LNCAP (cell line): Measurements from ENCODE around the gene ULBP2.
A peak's percentile ranks its signal among the peaks of the same experiment; 100 is the strongest.

Experiments used
- CTCF ChIP-seq: fragments of 450-650 bp; IDR thresholded peaks from 2 replicates; pipeline ENCODE4 v1.5.1; 2017; ENCODE audit warnings: mild to moderate bottlenecking

Gene ULBP2

GRCh38 chr6:149923327-149923986 is 18.4 kb upstream of the ULBP2 start:
- TF ChIP-seq CTCF, result no peak

- TF ChIP-seq CTCF, result no peak
Observed at GRCh38 chr6:149924206-149924932, 17.4 kb upstream of the ULBP2 start.

DNA sequence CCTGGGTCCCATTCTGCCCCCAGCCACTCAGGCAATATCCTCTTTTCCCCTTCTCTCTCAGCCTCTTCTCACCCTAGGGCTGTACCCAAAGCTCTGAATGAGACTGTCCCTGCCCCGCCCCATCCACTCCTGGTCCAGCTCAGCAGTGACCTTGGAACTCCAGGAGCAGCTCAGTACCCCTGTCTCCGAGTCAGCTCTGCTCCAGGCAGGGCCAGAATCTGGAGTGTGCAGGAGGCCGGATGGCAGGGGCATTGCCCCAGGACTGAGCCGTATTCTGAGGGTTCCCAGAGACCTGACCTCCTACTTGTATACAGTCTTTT is 16.9 kb upstream of the ULBP2 start:
- TF ChIP-seq CTCF, result no peak

DNA sequence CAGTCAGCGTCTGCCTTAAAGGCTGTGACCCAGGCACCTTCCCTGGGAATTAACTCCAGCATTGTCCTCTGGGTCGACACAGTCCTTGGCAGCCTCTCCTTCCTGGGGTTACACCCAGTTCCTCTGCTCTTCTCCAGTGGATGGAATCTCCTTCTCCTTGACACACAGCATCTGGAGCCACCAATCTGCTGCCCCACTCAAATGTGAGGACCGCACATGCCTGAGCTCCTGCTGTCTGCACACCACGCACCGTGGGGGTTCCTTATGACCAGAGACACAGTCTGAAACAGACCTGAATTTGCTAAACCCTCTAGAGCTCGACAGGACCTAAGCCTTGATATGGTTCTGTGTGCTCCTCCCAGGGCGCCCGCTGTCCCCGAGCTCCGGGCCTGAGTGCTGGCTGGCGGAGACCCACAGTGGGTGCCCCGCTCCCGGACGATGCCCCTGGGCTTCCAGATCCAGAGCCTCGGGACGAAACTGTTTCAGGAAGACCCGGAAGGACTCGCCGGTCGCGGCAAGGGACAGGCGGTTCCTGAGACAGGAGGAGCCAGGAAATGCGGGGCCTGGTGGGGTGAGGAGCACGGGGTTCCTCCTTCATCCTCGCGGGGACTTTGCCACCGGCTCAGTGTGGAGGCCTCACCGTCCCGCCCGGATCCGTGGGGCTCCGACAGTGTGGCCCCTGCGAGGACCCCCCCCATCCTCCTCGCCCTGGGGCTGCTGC is 16.4 kb upstream of the ULBP2 start:
- TF ChIP-seq CTCF, result no peak

GRCh38 chr6:149925974-149926777 is 15.6 kb upstream of the ULBP2 start:
- peak; percentile 92 for TF ChIP-seq CTCF

- peak; percentile 31; the same call in 1 of the 2 replicates for TF ChIP-seq CTCF
Observed at GRCh38 chr6:149929422-149929821, 12.4 kb upstream of the ULBP2 start.

- no peak for TF ChIP-seq CTCF
Observed at GRCh38 chr6:149931501-149931900, 10.3 kb upstream of the ULBP2 start.
